Astrocyte of the hippocampus (primary cell): ENCODE data around the gene CCDC192.

ENCODE experiments used
- DNase-seq: peaks from one replicate; pipeline ENCODE4 v3.0.0; 2011; ENCODE audit warnings: low read depth, low spot score

CCDC192 gene

GRCh38 chr5:127884416-127884815 lies 181.2 kb downstream of the CCDC192 start:
- no peak for DNase-seq

GRCh38 chr5:127885176-127885575 lies 182.0 kb downstream of the CCDC192 start:
- no peak for DNase-seq

DNA sequence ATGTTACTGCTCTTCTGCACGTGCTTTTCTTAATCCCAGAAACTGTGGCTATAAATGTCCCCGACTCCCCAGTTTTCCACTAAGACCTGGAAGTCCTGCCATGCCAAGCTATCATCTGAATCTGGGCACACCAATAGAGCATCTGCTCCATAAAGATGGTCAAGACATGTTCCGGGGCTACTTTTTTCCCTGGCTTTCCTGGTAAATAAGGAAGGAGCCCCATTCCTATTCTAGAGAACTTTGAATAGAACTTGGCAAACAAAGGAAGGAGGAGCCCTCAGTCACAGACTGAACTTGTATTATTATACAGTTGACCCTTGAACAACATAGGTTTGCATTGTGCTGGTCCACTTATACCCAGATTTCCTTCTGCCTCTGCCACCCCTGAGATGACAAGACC lies 182.9 kb downstream of the CCDC192 start:
- DNase-seq: no peak

- no peak for DNase-seq
Observed at GRCh38 chr5:127887282-127887681, 184.1 kb downstream of the CCDC192 start.

DNA sequence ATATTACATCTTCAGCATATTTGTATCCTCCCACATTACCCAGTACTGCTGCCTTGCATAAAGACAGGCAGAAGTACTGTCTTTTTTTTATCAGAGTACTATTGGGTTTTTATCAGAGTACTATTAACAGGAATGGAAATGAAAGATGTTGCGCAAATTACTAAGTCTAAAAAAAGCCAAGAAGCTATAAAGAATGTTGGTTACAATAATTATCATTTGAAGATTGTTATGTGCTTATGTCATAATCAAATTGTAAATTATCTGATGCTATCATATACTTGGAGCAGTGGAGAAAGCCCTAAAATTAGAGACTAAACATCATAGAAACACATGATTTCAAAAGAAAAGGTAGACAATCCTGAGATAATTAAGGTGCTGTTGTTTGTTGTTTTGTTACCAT lies 188.8 kb downstream of the CCDC192 start:
- DNase-seq: no peak

DNA sequence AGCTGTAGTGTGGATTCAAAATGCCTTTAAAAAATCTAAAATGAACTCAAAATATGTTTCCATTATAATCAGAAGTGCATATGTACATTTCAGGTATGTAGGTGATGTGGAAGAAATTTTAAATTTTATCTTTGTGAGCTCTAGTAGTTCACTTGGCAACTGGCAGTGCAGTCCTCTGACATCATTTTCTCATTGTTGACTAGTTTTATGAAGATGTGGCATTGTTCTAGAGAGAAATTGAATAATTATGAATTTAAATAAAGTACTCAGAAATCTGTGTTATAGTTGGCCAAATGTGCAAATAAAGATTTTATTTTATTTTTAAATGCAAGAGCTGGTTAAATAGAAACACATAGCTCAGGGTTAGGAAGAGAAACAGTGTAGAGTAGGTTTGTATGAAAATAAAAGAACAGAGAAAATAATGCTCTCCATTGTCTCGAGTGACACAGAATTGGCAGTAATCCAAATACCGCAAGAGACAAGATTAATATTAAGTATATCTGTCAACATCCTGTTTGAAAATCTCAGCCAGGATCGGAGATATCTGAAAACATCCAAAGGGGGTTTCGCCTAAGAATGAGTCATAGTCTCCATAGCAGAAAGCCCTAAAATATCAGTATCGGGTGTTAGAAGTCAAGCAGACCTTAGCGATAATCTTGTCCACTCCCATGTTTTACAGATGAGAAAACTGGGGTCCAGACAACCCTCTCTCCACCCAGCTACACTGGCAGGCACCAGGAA lies 189.4 kb downstream of the CCDC192 start:
- DNase-seq: peak; percentile 34

- no peak for DNase-seq
Observed at GRCh38 chr5:127893232-127893631, 190.0 kb downstream of the CCDC192 start.

- DNase-seq: no peak
Observed at GRCh38 chr5:127894461-127894860, 191.3 kb downstream of the CCDC192 start.

- DNase-seq: no peak
Observed at GRCh38 chr5:127898551-127899213, 195.5 kb downstream of the CCDC192 start.

GRCh38 chr5:127899214-127899610 lies 196.0 kb downstream of the CCDC192 start:
- DNase-seq: no peak

GRCh38 chr5:127906562-127907204 lies 203.5 kb downstream of the CCDC192 start:
- DNase-seq: no peak

- no peak for DNase-seq
Observed at GRCh38 chr5:127907907-127908306, 204.7 kb downstream of the CCDC192 start.

DNA sequence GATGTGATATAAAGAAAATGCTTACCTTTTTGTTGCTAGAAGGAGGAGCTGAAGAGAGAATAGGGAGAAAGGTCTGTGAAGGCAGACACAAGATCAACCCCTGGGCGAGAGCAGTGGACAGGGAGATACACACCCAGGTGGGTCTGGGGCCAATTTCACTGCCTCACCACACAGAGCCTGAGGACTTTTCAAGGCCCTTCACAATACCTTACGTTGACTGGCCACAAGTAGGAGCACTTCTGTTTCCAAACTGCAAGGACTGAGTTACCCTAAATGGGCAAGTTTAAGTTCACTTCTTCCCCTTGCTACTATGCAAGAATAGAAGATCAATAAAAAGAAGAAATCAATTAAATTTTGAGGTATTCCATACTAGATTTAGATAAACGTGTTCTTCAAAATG lies 205.9 kb downstream of the CCDC192 start:
- peak; percentile 46 for DNase-seq

- no peak for DNase-seq
Observed at GRCh38 chr5:127909821-127910220, 206.6 kb downstream of the CCDC192 start.

DNA sequence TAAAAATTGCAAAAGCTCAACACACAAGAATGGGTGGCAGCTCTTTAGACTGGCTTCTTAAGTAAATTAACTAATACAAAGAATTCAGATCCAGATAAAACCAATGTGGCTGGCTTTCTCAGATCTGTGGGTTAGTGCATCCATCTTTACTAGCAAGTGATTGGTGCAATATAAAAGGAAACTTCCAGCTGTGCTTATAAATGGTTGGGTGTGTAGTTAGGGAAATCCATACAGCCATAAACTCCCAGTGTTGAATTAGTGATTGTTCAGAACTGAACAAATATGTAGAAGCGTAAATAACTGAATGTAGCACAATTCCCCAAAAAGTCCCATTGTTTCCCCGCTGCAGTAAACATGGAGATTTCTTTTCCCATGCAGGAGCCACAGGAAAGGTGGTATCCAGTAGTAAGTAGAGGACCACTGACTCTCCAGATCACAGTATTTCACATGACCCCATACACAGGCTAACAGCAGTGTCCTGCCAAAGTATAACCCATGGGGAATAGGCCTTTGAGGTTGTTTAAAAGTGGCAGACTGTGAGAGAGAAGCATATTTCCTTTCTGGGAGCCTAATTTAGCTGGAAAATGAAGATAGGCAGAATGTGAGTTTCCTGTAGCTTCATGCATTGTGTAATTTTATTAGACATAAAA lies 207.2 kb downstream of the CCDC192 start:
- no peak for DNase-seq

DNA sequence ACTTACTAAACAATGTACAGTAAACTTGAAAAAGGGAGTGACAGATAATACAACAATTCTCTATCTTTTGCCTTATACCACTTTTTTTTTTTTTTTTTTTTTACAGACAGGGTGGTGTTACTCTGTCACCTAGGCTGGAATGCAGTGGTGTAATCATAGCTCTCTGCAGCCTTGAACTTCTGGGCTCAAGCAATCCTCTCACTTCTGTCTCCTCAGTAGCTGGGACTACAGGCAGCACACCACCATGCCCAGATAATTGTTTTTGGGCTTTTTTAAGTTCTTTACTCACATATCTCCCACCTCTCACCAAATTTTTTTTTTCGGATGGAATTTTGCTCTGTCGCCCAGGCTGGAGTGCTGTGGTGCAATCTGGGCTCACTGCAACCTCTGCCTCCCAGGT lies 208.4 kb downstream of the CCDC192 start:
- no peak for DNase-seq

- no peak for DNase-seq
Observed at GRCh38 chr5:127912411-127912810, 209.2 kb downstream of the CCDC192 start.

DNA sequence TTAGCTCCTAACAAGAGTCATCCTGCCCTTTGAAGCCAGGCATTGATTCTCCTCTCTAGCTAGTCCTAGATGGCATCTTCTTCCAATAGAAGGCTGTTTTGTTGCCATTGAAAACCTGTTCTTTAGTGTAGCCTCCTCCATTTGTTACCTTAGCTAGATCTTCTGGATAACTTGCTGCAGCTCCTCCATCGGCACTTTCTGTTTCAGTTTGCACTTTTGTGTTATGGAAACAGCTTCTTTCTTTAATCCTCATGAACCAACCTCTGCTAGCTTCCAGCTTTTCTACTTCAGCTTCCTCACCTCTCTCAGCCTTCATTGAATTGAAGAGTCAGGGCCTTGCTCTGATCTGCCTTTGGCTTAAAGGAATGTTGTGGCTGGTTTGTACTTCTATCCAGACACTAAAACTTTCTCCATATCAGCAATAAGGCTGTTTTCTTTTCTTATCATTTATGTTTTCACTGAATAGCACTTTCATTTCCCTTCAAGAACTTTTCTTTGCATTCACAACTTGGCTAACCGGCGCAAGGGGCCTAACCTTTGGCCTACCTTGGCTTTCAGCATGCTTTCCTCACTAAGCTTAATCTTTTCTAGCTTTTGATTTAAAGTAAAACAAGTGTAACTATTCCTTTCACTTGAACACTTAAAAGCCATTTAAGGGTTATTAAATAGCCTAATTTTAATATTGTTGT lies 213.8 kb downstream of the CCDC192 start:
- DNase-seq: no peak

GRCh38 chr5:127919006-127919796 lies 216.0 kb downstream of the CCDC192 start:
- DNase-seq: no peak

- DNase-seq: no peak
Observed at GRCh38 chr5:127919818-127920217, 216.6 kb downstream of the CCDC192 start.

DNA sequence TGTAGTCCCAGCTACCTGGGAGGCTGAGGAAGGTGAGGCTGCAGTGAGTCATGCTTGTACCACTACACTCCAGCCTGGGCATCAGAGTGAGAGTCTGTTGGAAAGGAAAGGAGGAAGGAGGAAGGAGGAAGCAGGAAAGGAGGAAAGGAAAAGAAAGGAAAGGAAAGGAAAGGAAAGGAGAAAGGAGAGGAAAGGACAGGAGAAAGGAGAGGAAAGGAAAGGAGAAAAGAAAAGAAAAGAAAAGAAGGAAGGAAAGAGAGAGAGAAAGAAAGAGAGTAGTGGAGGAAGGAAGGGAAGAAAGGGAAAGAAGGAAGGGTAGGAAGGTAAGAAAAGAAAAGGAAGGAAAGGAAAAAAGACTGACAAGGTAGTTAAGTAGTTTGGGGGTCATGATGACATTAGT lies 217.7 kb downstream of the CCDC192 start:
- DNase-seq: no peak
